HG03378 (cell line): Measurements from ENCODE around the gene RPEL1.
"Not testable (repeated sequence)": the region's sequence is repeated elsewhere in the genome, so short reads cannot be mapped to it uniquely, and the experiment has no call there.

ENCODE experiments used
- ATAC-seq: cut with Tn5 transposase; IDR thresholded peaks from one replicate; pipeline ENCODE4 v1.9.1; 2021; ENCODE audit warnings: mild to moderate bottlenecking, moderate library complexity; ENCODE audit not compliant: unreplicated experiment

Gene RPEL1

GRCh38 chr10:103232772-103233488 lies 12.8 kb upstream of the RPEL1 start:
- no peak for ATAC-seq

- no peak for ATAC-seq
Measured at GRCh38 chr10:103235775-103236174, 9.9 kb upstream of the RPEL1 start.

- no peak for ATAC-seq
Measured at GRCh38 chr10:103238506-103239252, 7.0 kb upstream of the RPEL1 start.

- no peak for ATAC-seq
Measured at GRCh38 chr10:103241262-103242011, 4.2 kb upstream of the RPEL1 start.

- ATAC-seq: no peak
Measured at GRCh38 chr10:103244666-103245271, 918 bp upstream of the RPEL1 start.

- ATAC-seq: no peak
Measured at GRCh38 chr10:103246324-103246723, 637 bp downstream of the RPEL1 start.

GRCh38 chr10:103254113-103254512 lies 8.4 kb downstream of the RPEL1 start:
- ATAC-seq: no peak

GRCh38 chr10:103254538-103255325 lies 9.0 kb downstream of the RPEL1 start:
- ATAC-seq: no peak

- no peak for ATAC-seq
Measured at GRCh38 chr10:103256613-103257012, 10.9 kb downstream of the RPEL1 start.

- ATAC-seq: no peak
Measured at GRCh38 chr10:103257812-103258211, 12.1 kb downstream of the RPEL1 start.

- ATAC-seq: not testable (repeated sequence)
Measured at GRCh38 chr10:103258928-103259327, 13.2 kb downstream of the RPEL1 start.

GRCh38 chr10:103259989-103260388 lies 14.3 kb downstream of the RPEL1 start:
- ATAC-seq: no peak

GRCh38 chr10:103262229-103262628 lies 16.5 kb downstream of the RPEL1 start:
- no peak for ATAC-seq

GRCh38 chr10:103265717-103266329 lies 20.1 kb downstream of the RPEL1 start:
- ATAC-seq: no peak

GRCh38 chr10:103273041-103273441 lies 27.4 kb downstream of the RPEL1 start:
- ATAC-seq: no peak

- ATAC-seq: no peak
Measured at GRCh38 chr10:103276251-103276895, 30.7 kb downstream of the RPEL1 start.

- no peak for ATAC-seq
Measured at GRCh38 chr10:103276896-103277712, 31.4 kb downstream of the RPEL1 start, which contains the start of gene INA. Gene INA, plus strand, starts transcription at chr10:103277138. Its CDS starts 74 bp downstream, at chr10:103277212.

GRCh38 chr10:103277713-103278536 lies 32.2 kb downstream of the RPEL1 start:
- no peak for ATAC-seq
